Activated CD8-positive, alpha-beta memory T cell treated with anti-CD3 and anti-CD28 coated beads, Interleukin-2, amount 10 ng/mL, durations not matched to agents 7 days and 5 days (primary cell): Measurements from ENCODE around the gene ZNF385D. TPM values are rescaled to one million over a fixed set of nuclear protein-coding genes. Genes with fewer than 3 reads are reported as not detected.

Source experiments
- ATAC-seq: fragments of 150-1000 bp; cut with Tn5 transposase; one replicate; pipeline ENCODE4 v1.10.0; 2021; ENCODE audit warnings: moderate library complexity
- CTCF ChIA-PET: fragments of 350-600 bp; sonication (Branson Sonifier 250); formaldehyde crosslinking; loops from one replicate; lab custom pipeline; 2021; ENCODE audit warnings: antibody characterized with exemption; lab: Charles Lee
- DNase-seq: peaks from one replicate; pipeline ENCODE4 v3.0.0-alpha.2; 2020
- H3K27ac Mint-ChIP-seq: one replicate; pipeline ENCODE4 v1.8.0; 2021; ENCODE audit warnings: mild to moderate bottlenecking, mixed read lengths
- H3K27me3 Mint-ChIP-seq: one replicate; pipeline ENCODE4 v1.8.0; 2021; ENCODE audit warnings: mixed read lengths
- H3K36me3 Mint-ChIP-seq: one replicate; pipeline ENCODE4 v1.8.0; 2021; ENCODE audit warnings: mild to moderate bottlenecking, mixed read lengths
- H3K4me1 Mint-ChIP-seq: one replicate; pipeline ENCODE4 v1.8.0; 2021; ENCODE audit warnings: mixed read lengths
- H3K4me3 Mint-ChIP-seq: one replicate; pipeline ENCODE4 v1.8.0; 2021; ENCODE audit warnings: mild to moderate bottlenecking, moderate library complexity, mixed read lengths
- H3K9me3 Mint-ChIP-seq: one replicate; pipeline ENCODE4 v1.8.0; 2022; ENCODE audit warnings: low read depth, mixed read lengths
- total RNA-seq, 2 experiments: library from RNA; stranded (reverse); gene quantifications; one replicate each; pipeline ENCODE4 v1.2.3, GENCODE V29; 2021

The ZNF385D gene
- total RNA-seq, 2 experiments from 2014 or later: not detected

GRCh38 chr3:21691036-21691435 is 60.0 kb downstream of the ZNF385D start:
- Mint-ChIP-seq H3K4me1 (no peaks in the 10 kb centered on the region), H3K36me3 (no peaks in the 10 kb centered on the region), H3K27me3 (no peaks in the 10 kb centered on the region), H3K9me3 (peaks cover 12% of the 10 kb centered on the region), H3K27ac (no peak overlapping the region), H3K4me3 (no peak overlapping the region)
- no peak for DNase-seq
- ATAC-seq: no peak
- CTCF ChIA-PET: no interaction called here

GRCh38 chr3:21682206-21682605 is 68.8 kb downstream of the ZNF385D start:
- H3K27me3 Mint-ChIP-seq: no peaks in the 10 kb centered on the region
- ATAC-seq (no peak), DNase-seq (no peak)
- CTCF ChIA-PET: no interaction called here
- peaks cover 5% of the 10 kb centered on the region for H3K9me3 Mint-ChIP-seq
- no peaks in the 10 kb centered on the region for H3K36me3 Mint-ChIP-seq
- no peaks in the 10 kb centered on the region for H3K4me1 Mint-ChIP-seq
- no peak overlapping the region for H3K27ac Mint-ChIP-seq
- no peak overlapping the region for H3K4me3 Mint-ChIP-seq

- Mint-ChIP-seq H3K27me3 (no peaks in the 10 kb centered on the region), H3K36me3 (no peaks in the 10 kb centered on the region), H3K27ac (no peak overlapping the region), H3K4me1 (no peaks in the 10 kb centered on the region), H3K4me3 (no peak overlapping the region), H3K9me3 (no peaks in the 10 kb centered on the region)
- CTCF ChIA-PET: no interaction called here
- no peak for DNase-seq
- ATAC-seq: no peak
Observed at GRCh38 chr3:21673393-21673792, 77.6 kb downstream of the ZNF385D start.

GRCh38 chr3:21672303-21672702 is 78.7 kb downstream of the ZNF385D start:
- Mint-ChIP-seq H3K9me3 (no peaks in the 10 kb centered on the region), H3K4me1 (no peaks in the 10 kb centered on the region), H3K27me3 (no peaks in the 10 kb centered on the region), H3K27ac (no peak overlapping the region), H3K4me3 (no peak overlapping the region), H3K36me3 (no peaks in the 10 kb centered on the region)
- CTCF ChIA-PET: no interaction called here
- DNase-seq (no peak), ATAC-seq (no peak)

DNA sequence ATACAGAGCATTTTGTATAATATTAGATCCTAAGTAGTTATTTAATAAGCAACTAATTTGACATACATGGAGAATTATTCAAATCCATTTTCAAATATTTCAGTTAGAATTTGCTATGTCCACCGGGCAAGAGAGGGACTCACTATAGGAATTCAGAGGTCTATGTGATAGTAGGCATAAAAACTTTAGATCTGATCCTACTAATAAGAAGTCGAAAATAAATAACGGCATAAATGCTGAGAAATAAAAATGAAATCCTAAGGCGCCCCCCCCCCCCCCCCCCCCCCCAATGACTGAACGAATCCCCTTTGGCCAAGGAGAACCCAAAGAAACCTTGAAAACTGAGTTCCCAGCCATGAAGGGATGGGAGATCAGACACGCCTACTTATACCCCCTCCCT is 80.6 kb downstream of the ZNF385D start:
- H3K27me3 Mint-ChIP-seq: no peaks in the 10 kb centered on the region
- H3K27ac Mint-ChIP-seq: no peak overlapping the region
- no peaks in the 10 kb centered on the region for H3K36me3 Mint-ChIP-seq
- H3K4me1 Mint-ChIP-seq: no peaks in the 10 kb centered on the region
- ATAC-seq (no peak), DNase-seq (no peak)
- no peak overlapping the region for H3K4me3 Mint-ChIP-seq
- no peaks in the 10 kb centered on the region for H3K9me3 Mint-ChIP-seq
- CTCF ChIA-PET: no interaction called here

DNA sequence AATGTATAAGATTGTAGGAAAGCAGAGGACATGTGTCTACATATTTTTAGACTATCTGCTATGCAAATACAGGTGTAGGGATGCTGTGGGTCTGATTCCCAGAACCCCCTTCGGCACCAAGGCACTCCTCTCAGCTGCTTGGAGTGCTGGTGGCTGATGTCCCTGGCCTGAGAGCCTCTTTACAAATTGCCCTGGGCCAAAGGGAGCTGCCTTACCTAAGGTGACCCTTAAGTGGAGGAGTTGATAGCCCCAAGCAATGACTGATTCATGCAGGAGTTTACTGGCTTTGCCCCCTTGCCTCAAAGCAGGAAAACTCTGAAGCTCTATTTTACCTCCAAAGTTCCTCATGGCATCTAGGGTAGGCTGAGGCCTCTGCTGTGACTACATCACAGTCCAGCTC is 83.0 kb downstream of the ZNF385D start:
- CTCF ChIA-PET: no interaction called here
- Mint-ChIP-seq H3K36me3 (no peaks in the 10 kb centered on the region), H3K4me1 (no peaks in the 10 kb centered on the region), H3K4me3 (no peak overlapping the region), H3K27ac (no peak overlapping the region), H3K9me3 (peaks cover 4% of the 10 kb centered on the region), H3K27me3 (no peaks in the 10 kb centered on the region)
- DNase-seq (no peak), ATAC-seq (no peak)

- CTCF ChIA-PET: no interaction called here
- ATAC-seq: no peak
- no peak overlapping the region for H3K27ac Mint-ChIP-seq
- no peak for DNase-seq
- no peak overlapping the region for H3K4me3 Mint-ChIP-seq
- peaks cover 4% of the 10 kb centered on the region for H3K9me3 Mint-ChIP-seq
- H3K36me3 Mint-ChIP-seq: no peaks in the 10 kb centered on the region
- no peaks in the 10 kb centered on the region for H3K27me3 Mint-ChIP-seq
- H3K4me1 Mint-ChIP-seq: no peaks in the 10 kb centered on the region
Observed at GRCh38 chr3:21665444-21666100, 85.4 kb downstream of the ZNF385D start.

GRCh38 chr3:21664996-21665395 is 86.0 kb downstream of the ZNF385D start:
- Mint-ChIP-seq H3K9me3 (peaks cover 4% of the 10 kb centered on the region), H3K36me3 (no peaks in the 10 kb centered on the region), H3K27ac (no peak overlapping the region), H3K4me1 (no peaks in the 10 kb centered on the region), H3K27me3 (no peaks in the 10 kb centered on the region), H3K4me3 (no peak overlapping the region)
- CTCF ChIA-PET: no interaction called here
- no peak for ATAC-seq
- DNase-seq: no peak

GRCh38 chr3:21662403-21662802 is 88.6 kb downstream of the ZNF385D start:
- CTCF ChIA-PET: no interaction called here
- ATAC-seq (no peak), DNase-seq (no peak)
- no peak overlapping the region for H3K4me3 Mint-ChIP-seq
- no peaks in the 10 kb centered on the region for H3K36me3 Mint-ChIP-seq
- no peaks in the 10 kb centered on the region for H3K4me1 Mint-ChIP-seq
- peaks cover 4% of the 10 kb centered on the region for H3K9me3 Mint-ChIP-seq
- H3K27ac Mint-ChIP-seq: no peak overlapping the region
- no peaks in the 10 kb centered on the region for H3K27me3 Mint-ChIP-seq

DNA sequence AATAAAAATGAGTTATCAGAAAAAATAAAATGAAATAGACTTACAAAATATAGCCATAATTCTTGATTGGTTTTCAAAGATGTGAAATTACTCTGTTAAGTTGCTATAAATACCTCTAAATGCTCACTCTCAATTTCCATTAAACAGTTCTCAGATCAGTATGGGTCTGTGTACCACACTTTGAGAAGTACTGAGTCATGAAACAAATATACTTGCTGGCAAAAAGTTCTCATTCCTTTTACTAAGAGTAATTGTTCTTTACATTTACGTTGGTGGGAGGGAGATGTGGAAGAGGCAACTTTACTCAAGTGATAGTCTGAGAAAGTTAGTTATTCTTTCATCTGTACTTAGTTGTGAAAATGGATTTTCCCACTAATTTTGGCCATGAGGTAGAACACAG is 96.3 kb downstream of the ZNF385D start:
- H3K4me3 Mint-ChIP-seq: no peak overlapping the region
- CTCF ChIA-PET: no interaction called here
- DNase-seq (no peak), ATAC-seq (no peak)
- H3K4me1 Mint-ChIP-seq: no peaks in the 10 kb centered on the region
- no peaks in the 10 kb centered on the region for H3K27me3 Mint-ChIP-seq
- H3K36me3 Mint-ChIP-seq: no peaks in the 10 kb centered on the region
- no peak overlapping the region for H3K27ac Mint-ChIP-seq
- no peaks in the 10 kb centered on the region for H3K9me3 Mint-ChIP-seq

- Mint-ChIP-seq H3K4me1 (no peaks in the 10 kb centered on the region), H3K4me3 (no peak overlapping the region)
- CTCF ChIA-PET: no interaction called here
Observed at GRCh38 chr3:21654241-21654640, 96.8 kb downstream of the ZNF385D start.

DNA sequence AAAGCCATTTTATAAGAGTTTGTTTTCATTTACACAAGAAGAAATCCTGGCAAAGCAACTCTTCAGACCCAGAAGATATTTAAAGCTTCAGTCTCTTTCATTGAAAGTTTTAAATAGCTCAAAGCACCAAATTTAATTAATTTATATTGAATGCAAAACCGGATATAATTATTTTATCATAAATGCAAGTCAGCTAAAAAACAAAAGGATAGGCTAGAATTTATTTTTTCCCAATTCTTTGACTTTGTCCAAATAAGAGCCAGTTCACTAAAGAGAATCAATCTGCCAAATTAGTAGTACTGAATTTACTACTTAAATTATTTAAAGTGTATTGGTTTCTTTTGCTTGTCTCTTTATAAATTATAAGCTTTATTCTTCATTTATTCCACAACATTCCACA is 101.5 kb downstream of the ZNF385D start:
- Mint-ChIP-seq H3K36me3 (no peaks in the 10 kb centered on the region), H3K27ac (no peak overlapping the region), H3K27me3 (no peaks in the 10 kb centered on the region), H3K4me3 (no peak overlapping the region), H3K4me1 (no peaks in the 10 kb centered on the region), H3K9me3 (no peaks in the 10 kb centered on the region)
- ATAC-seq: no peak
- CTCF ChIA-PET: interaction anchor here (1.6 kb wide), 1 partner anchor 10 kb away, joined by 3 read pairs; no protein-coding TSS in a partner anchor
- DNase-seq: no peak

More at GRCh38 chr3:21654241-21654640, 96.8 kb downstream of the ZNF385D start:
- Mint-ChIP-seq H3K27ac (no peak overlapping the region), H3K9me3 (no peaks in the 10 kb centered on the region), H3K27me3 (no peaks in the 10 kb centered on the region), H3K36me3 (no peaks in the 10 kb centered on the region)
- DNase-seq: no peak
- ATAC-seq: no peak

GRCh38 chr3:21647961-21648360 is 103.0 kb downstream of the ZNF385D start:
- no peak overlapping the region for H3K4me3 Mint-ChIP-seq
- no peak for ATAC-seq

GRCh38 chr3:21645121-21645897 is 105.7 kb downstream of the ZNF385D start:
- no peak overlapping the region for H3K27ac Mint-ChIP-seq
- CTCF ChIA-PET: no interaction called here
- H3K4me3 Mint-ChIP-seq: no peak overlapping the region
- no peak for DNase-seq
- H3K4me1 Mint-ChIP-seq: no peaks in the 10 kb centered on the region
- H3K9me3 Mint-ChIP-seq: peaks cover 9% of the 10 kb centered on the region
- ATAC-seq: no peak
- H3K27me3 Mint-ChIP-seq: no peaks in the 10 kb centered on the region
- no peaks in the 10 kb centered on the region for H3K36me3 Mint-ChIP-seq

More at GRCh38 chr3:21647961-21648360, 103.0 kb downstream of the ZNF385D start:
- H3K4me1 Mint-ChIP-seq: no peaks in the 10 kb centered on the region
- DNase-seq: no peak
- H3K9me3 Mint-ChIP-seq: peaks cover 2% of the 10 kb centered on the region
- H3K27me3 Mint-ChIP-seq: no peaks in the 10 kb centered on the region
- CTCF ChIA-PET: interaction anchor here (1.6 kb wide), 1 partner anchor 9 kb away, joined by 3 read pairs; no protein-coding TSS in a partner anchor
- no peak overlapping the region for H3K27ac Mint-ChIP-seq
- no peaks in the 10 kb centered on the region for H3K36me3 Mint-ChIP-seq
